ENCODE measurements around the gene MAST4.

- TF ChIP-seq TAF1 (IDR thresholded peaks at IDR 0.05; ENCODE audit: low read depth, low read length) (no peak), SPI1 (IDR thresholded peaks at IDR 0.05; ENCODE audit: low read depth, low read length) (no peak), POLR2A (IDR thresholded peaks at IDR 0.05; ENCODE audit: low read depth, low read length) (no peak), POLR2AphosphoS5 (IDR thresholded peaks at IDR 0.05; ENCODE audit: low read depth, low read length) (no peak), POU2F2 (IDR thresholded peaks at IDR 0.05; ENCODE audit: low read depth, low read length) (no peak), PAX5 (IDR thresholded peaks at IDR 0.05; ENCODE audit: insufficient read depth, low read length, severe bottlenecking) (no peak)
Measured at GRCh38 chr5:66922881-66923280, 326.7 kb downstream of the MAST4 start.

Data from GM12891 (cell line).